CD4-positive, alpha-beta T cell (primary cell): ENCODE results near the gene ACER1. TPM values are rescaled to one million over a fixed set of nuclear protein-coding genes. Genes with fewer than 3 reads are reported as not detected.

Experiments
- ATAC-seq: fragments of 200-7000 bp; cut with Tn5 transposase; one replicate; pipeline ENCODE4 v1.10.0; 2022; ENCODE audit warnings: mild to moderate bottlenecking; ENCODE audit not compliant: poor library complexity
- CTCF ChIA-PET: fragments of 350-600 bp; sonication (Branson Sonifier 250); formaldehyde crosslinking; loops from one replicate; lab custom pipeline; 2021; ENCODE audit warnings: antibody characterized with exemption, inconsistent platforms; lab: Charles Lee
- POLR2A ChIA-PET: fragments of 350-600 bp; sonication (Branson Sonifier 250); formaldehyde crosslinking; loops from one replicate; lab custom pipeline; 2021; ENCODE audit warnings: antibody characterized with exemption, inconsistent platforms; lab: Charles Lee
- DNase-seq, 14 experiments: peaks; one replicate each; pipeline ENCODE4 v3.0.0-alpha.2; 2013 to 2020; ENCODE audit warnings: mixed read lengths in 2 of 14
- H3K27ac ChIP-seq, 2 donors: one replicate each; pipeline versions ENCODE4 v1.5.1 to v1.7.0; 2013; ENCODE audit warnings: low read length in 2 of 2, low read depth in 1 of 2, mild to moderate bottlenecking in 1 of 2
- H3K27me3 ChIP-seq, 2 experiments: 1 replicate in 1 of 2; 2 replicates in 1 of 2; pipeline versions ENCODE4 v1.6.1 to v1.7.0; 2013; ENCODE audit warnings: low read length in 2 of 2, control low read depth in 1 of 2, mild to moderate bottlenecking in 1 of 2, moderate library complexity in 1 of 2; ENCODE audit not compliant: insufficient read depth in 2 of 2, control insufficient read depth in 1 of 2
- H3K36me3 ChIP-seq: one replicate; pipeline ENCODE4 v1.6.1; 2013; ENCODE audit warnings: low read length, control low read depth; ENCODE audit not compliant: insufficient read depth
- H3K4me1 ChIP-seq: one replicate; pipeline ENCODE4 v1.6.1; 2013; ENCODE audit warnings: low read length, control low read depth; ENCODE audit not compliant: insufficient read depth
- H3K4me3 ChIP-seq: one replicate; pipeline ENCODE4 v1.5.1; 2013; ENCODE audit warnings: mild to moderate bottlenecking, low read length, moderate library complexity
- H3K9me3 ChIP-seq, 2 experiments: 1 replicate in 1 of 2; 2 replicates in 1 of 2; pipeline versions ENCODE4 v1.6.1 to v1.7.0; 2013; ENCODE audit warnings: low read length in 2 of 2, mild to moderate bottlenecking in 2 of 2, control low read depth in 1 of 2, moderate library complexity in 1 of 2; ENCODE audit not compliant: control insufficient read depth in 1 of 2, insufficient read depth in 1 of 2
- H3K27ac Mint-ChIP-seq: one replicate; pipeline ENCODE4 v1.8.0; 2020; ENCODE audit warnings: mixed read lengths
- H3K27me3 Mint-ChIP-seq: one replicate; pipeline ENCODE4 v1.8.0; 2021; ENCODE audit warnings: mixed read lengths
- H3K36me3 Mint-ChIP-seq: one replicate; pipeline ENCODE4 v1.8.0; 2021; ENCODE audit warnings: low read depth, mixed read lengths
- H3K4me1 Mint-ChIP-seq: one replicate; pipeline ENCODE4 v1.8.0; 2021; ENCODE audit warnings: low read depth, mixed read lengths
- H3K4me3 Mint-ChIP-seq: one replicate; pipeline ENCODE4 v1.8.0; 2020; ENCODE audit warnings: mild to moderate bottlenecking, mixed read lengths
- H3K9me3 Mint-ChIP-seq: one replicate; pipeline ENCODE4 v1.8.0; 2020; ENCODE audit warnings: mixed read lengths
- CTCF ChIP-seq: fragments of 200-600 bp; IDR thresholded peaks from one replicate; pipeline ENCODE4 v1.8.0; 2022; ENCODE audit warnings: antibody characterized with exemption, mild to moderate bottlenecking
- intact Hi-C, 2 experiments: fragments of 100-400 bp; cut with DNase I in 1 of 2; cut with micrococcal nuclease in 1 of 2; formaldehyde crosslinking; loops; one replicate each; pipeline versions ENCODE4 v1.15.1 to v1.9.0; 2023 to 2025; cut with DNase I, micrococcal nuclease
- total RNA-seq, 174 experiments: library from RNA in 2 of 174; stranded (reverse) in 2 of 174; gene quantifications; one replicate each; pipeline ENCODE4 v1.2.3 and lab custom pipeline; 2021 to 2026

Gene ACER1
- total RNA-seq, 2 experiments from 2014 or later: 2.7 to 3.1 TPM

DNA sequence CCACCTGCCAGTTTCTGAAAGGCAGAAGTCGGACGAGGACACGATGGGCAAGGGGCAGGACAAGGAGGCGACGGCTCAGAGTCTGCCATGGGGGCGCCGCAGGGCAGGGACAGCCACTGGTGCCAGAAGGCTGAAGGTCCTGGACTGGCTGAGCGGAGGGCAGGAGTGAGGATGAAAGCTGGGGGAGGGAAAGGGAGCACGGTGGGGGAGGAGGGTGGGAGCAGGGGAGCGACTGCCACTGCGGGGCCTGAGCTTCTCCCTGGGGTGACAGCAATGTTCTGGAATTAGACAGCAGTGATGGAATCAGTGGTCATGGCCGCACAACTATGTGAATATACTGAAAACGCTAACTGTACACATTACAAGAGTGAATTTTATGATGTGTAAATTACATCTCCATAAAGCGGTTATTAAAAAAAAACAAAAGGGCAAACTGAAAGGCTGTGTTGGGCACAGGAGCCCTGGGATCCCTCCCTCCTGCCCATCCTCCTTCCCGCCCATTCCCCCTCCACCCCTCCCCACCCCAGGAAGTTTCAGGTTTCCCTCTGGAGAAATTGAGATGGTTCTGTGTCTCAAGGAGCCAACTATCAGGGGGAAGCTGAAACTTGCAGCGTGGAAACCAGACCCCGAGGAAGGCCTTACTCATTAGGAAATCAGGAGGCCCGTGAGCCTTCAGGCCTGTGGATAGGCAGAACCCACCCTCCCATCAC lies 69.5 kb downstream of the ACER1 start:
- intact Hi-C loops: no loop called here
- ATAC-seq (no peak), DNase-seq (no peak)
- Mint-ChIP-seq H3K9me3 (no peaks in the 10 kb centered on the region), H3K4me3 (no peak overlapping the region), H3K4me1 (peaks cover 30% of the 10 kb centered on the region), H3K27me3 (no peaks in the 10 kb centered on the region), H3K36me3 (peaks cover 58% of the 10 kb centered on the region), H3K27ac (no peak overlapping the region)
- ChIA-PET CTCF (no interaction called here), POLR2A (no interaction called here)
- Histone ChIP-seq H3K4me1 (peaks cover 14% of the 10 kb centered on the region), H3K9me3 (no peaks in the 10 kb centered on the region), H3K36me3 (peaks cover 51% of the 10 kb centered on the region), H3K4me3 (no peak overlapping the region), H3K27ac (no peak overlapping the region), H3K27me3 (no peaks in the 10 kb centered on the region)
- TF ChIP-seq CTCF: no peak

DNA sequence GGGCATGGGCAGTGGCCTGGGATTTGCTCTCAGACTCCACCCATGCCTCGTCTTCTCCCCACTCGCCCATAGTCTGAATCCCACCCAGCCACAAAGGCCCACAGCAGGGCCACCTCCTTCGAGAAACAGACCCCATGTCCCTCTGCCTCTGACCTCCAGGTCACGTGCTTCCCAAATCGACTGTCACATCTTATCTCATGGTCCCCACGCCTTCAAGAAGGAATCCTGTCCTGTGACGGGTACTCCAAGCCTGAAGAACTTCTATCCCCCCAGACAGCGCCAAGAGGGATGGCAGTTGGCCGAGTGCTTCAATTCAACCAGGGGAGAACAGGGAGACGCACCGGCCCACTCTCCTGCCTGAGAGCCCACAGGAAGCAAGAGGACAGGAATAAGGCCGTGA lies 70.1 kb downstream of the ACER1 start:
- H3K27ac ChIP-seq: no peak overlapping the region
- DNase-seq (no peak), ATAC-seq (no peak)
- no peaks in the 10 kb centered on the region for H3K27me3 ChIP-seq
- no peak overlapping the region for H3K4me3 ChIP-seq
- H3K36me3 ChIP-seq: peaks cover 50% of the 10 kb centered on the region
- Mint-ChIP-seq H3K27me3 (no peaks in the 10 kb centered on the region), H3K4me3 (no peak overlapping the region), H3K9me3 (no peaks in the 10 kb centered on the region), H3K27ac (no peak overlapping the region), H3K4me1 (peaks cover 27% of the 10 kb centered on the region), H3K36me3 (peaks cover 58% of the 10 kb centered on the region)
- H3K4me1 ChIP-seq: peaks cover 14% of the 10 kb centered on the region
- intact Hi-C loops: no loop called here
- H3K9me3 ChIP-seq: no peaks in the 10 kb centered on the region
- TF ChIP-seq CTCF: no peak
- POLR2A ChIA-PET: no interaction called here
- CTCF ChIA-PET: no interaction called here

DNA sequence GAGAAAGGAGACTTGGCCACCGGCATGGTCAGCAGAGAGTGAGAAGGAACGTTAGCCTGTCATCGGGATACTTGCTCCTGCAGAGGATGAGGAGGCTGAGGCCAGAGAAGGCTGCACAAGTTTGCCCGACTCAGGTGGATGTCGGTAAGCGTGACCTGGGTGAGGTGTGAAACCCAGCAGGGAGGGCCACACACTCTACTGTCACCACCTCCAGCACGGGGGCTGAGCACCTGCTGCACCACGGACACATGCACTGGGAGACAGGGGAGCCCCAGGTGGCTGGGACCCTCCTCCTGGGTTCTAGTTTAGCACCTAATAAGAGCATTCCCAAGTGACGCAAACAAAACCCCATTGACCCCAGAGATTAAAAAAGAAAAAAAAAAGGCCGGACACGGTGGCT lies 70.9 kb downstream of the ACER1 start:
- intact Hi-C loops: no loop called here
- DNase-seq: no peak
- peaks cover 46% of the 10 kb centered on the region for H3K36me3 ChIP-seq

More for the DNA sequence above, 70.9 kb downstream of the ACER1 start:
- POLR2A ChIA-PET: no interaction called here
- Mint-ChIP-seq H3K27me3 (no peaks in the 10 kb centered on the region), H3K4me1 (peaks cover 24% of the 10 kb centered on the region), H3K36me3 (peaks cover 58% of the 10 kb centered on the region), H3K4me3 (no peak overlapping the region), H3K27ac (peak overlapping the region; percentile 30), H3K9me3 (no peaks in the 10 kb centered on the region)
- Histone ChIP-seq H3K9me3 (no peaks in the 10 kb centered on the region), H3K27me3 (no peaks in the 10 kb centered on the region), H3K27ac (no peak overlapping the region), H3K4me3 (no peak overlapping the region), H3K4me1 (peaks cover 14% of the 10 kb centered on the region)
- CTCF ChIA-PET: no interaction called here
- no peak for ATAC-seq
- no peak for TF ChIP-seq CTCF
